H1 (cell line): ENCODE data around the gene DAP. TPM values are rescaled to one million over a fixed set of nuclear protein-coding genes. Genes with fewer than 3 reads are reported as not detected.

Experiments
- BACH1 ChIP-seq: IDR thresholded peaks from 2 replicates; pipeline ENCODE4 v1.6.1; 2012; ENCODE audit warnings: low read length, improper control_type of control experiment
- EP300 ChIP-seq, 2 experiments: IDR thresholded peaks; 1 replicate in 1 of 2; 2 replicates in 1 of 2; pipeline ENCODE4 v1.6.1; 2011 to 2012; ENCODE audit warnings: low read depth in 2 of 2, low read length in 2 of 2, mild to moderate bottlenecking in 2 of 2, borderline replicate concordance in 1 of 2, inconsistent platforms in 1 of 2, moderate library complexity in 1 of 2
- SP2 ChIP-seq: IDR thresholded peaks from 2 replicates; pipeline ENCODE4 v1.6.1; 2012; ENCODE audit warnings: mild to moderate bottlenecking, low read length, inconsistent platforms
- TAF7 ChIP-seq: optimal IDR thresholded peaks from 2 replicates; pipeline ENCODE3; 2011; ENCODE audit warnings: low read depth, mild to moderate bottlenecking, inconsistent platforms, low read length, moderate library complexity, borderline replicate concordance
- polyA plus RNA-seq, 7 experiments: library from polyadenylated mRNA; depleted of rRNA in 3 of 7; stranded (reverse) in 5 of 7; unstranded in 2 of 7; fragments of >200 nt in 5 of 7; fragments of 200-250 nt in 2 of 7; gene quantifications; 1 replicate in 5 of 7; 2 replicates in 1 of 7; 4 replicates in 1 of 7; pipeline versions ENCODE4 v1.2.1 to v1.2.3, GENCODE V29; 2011 to 2013; ENCODE audit warnings: missing spikeins in 2 of 7, mixed read lengths in 2 of 7
- total RNA-seq: library from RNA; stranded (reverse); fragmentation: NEBNext Ultra II Directional; extraction: Animal tissue kit (Norgen Biotek cat#: 25700); gene quantifications from 2 replicates; pipeline ENCODE4 v1.2.1, GENCODE V29; 2021

DAP gene
- total and polyA plus RNA-seq, 2 of the 8 experiments (the other 6 are each of a cell fraction or from before 2014, with no cell fraction given) = 26.2 to 44.4 TPM

DNA sequence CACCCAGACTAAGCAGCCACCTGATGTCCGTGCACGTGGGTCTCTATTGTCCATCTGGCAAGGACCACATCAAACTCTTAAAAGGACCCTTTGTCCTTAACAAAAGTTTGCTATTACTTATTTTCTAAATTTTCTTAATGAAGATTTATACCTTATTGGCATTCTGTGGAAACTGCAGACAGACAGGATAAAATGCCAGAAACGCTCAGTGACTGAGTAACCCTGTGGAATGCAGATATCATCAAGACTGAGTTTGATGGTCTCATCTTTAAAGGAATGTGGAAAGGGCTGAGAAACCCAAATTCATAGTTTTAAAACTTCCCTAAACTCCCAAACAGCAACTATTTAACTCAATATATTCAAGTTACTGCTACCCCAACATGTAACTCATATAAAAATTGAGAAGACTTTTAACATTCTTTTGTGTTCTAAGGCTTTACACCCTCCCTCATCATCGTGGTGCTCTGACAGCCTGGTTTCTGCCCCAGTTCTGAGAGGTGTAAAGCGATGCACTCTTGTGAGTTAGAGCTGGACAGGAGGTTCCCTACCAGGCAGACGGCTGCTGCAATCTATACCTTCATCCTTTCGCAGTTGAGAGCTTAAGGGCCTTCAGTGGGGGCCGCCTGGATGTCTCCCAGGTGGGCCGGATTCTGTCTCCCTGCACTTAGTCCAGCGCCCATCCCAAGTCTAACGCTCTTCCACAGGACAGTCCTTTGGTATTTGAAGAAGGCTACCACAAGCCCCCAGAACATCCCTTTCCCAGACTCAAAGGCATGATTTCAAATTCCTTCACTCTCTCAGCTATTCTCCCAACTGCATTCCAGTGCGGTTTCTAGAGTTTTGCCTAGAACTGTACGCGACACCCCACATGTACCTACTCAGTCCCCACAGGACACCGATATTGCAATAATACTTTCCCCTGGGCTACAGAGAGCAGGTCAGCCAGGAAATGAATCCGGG lies 68.9 kb downstream of the DAP start (continued):
- TF ChIP-seq TAF7 = no peak
- TF ChIP-seq SP2 = no peak
- no peak for TF ChIP-seq BACH1
- TF ChIP-seq EP300 (IDR thresholded peaks at IDR 0.05; ENCODE audit: borderline replicate concordance in 1 of 2, low read depth in 2 of 2, low read length in 2 of 2) = no peak
